Trophoblast cell (in vitro differentiated cells and primary cell): ENCODE measurements around the gene ZP2.
"Not testable (repeated sequence)": the region's sequence is repeated elsewhere in the genome, so short reads cannot be mapped to it uniquely, and the experiment has no call there.

Source experiments
- DNase-seq, 2 donors: peaks; one replicate each; pipeline ENCODE4 v3.0.0-alpha.2; 2016
- H2AFZ ChIP-seq: 2 replicates; pipeline ENCODE4 v1.6.1; 2013; ENCODE audit warnings: low read length, moderate library complexity, mild to moderate bottlenecking; ENCODE audit not compliant: insufficient read depth, poor library complexity
- H2AK5ac ChIP-seq: 2 replicates; pipeline ENCODE4 v1.6.1; 2013; ENCODE audit warnings: mild to moderate bottlenecking, low read length
- H2BK120ac ChIP-seq: 2 replicates; pipeline ENCODE4 v1.6.1; 2013; ENCODE audit warnings: low read length, mild to moderate bottlenecking, moderate library complexity; ENCODE audit not compliant: insufficient read depth, poor library complexity
- H2BK12ac ChIP-seq: 2 replicates; pipeline ENCODE4 v1.6.1; 2013; ENCODE audit warnings: mild to moderate bottlenecking, low read length, moderate library complexity
- H2BK5ac ChIP-seq: 2 replicates; pipeline ENCODE4 v1.6.1; 2013; ENCODE audit warnings: low read length, low read depth, moderate library complexity, mild to moderate bottlenecking; ENCODE audit not compliant: poor library complexity
- H3K14ac ChIP-seq: 2 replicates; pipeline ENCODE4 v1.6.1; 2013; ENCODE audit warnings: mild to moderate bottlenecking, low read length
- H3K18ac ChIP-seq: 2 replicates; pipeline ENCODE4 v1.6.1; 2013; ENCODE audit warnings: mild to moderate bottlenecking, low read length
- H3K23ac ChIP-seq: 2 replicates; pipeline ENCODE4 v1.6.1; 2013; ENCODE audit warnings: low read length
- H3K27ac ChIP-seq: 2 replicates; pipeline ENCODE4 v1.5.1; 2013; ENCODE audit warnings: low read depth, mild to moderate bottlenecking, inconsistent platforms, low read length, moderate library complexity
- H3K27me3 ChIP-seq: 2 replicates; pipeline ENCODE4 v1.6.1; 2013; ENCODE audit warnings: inconsistent platforms, mild to moderate bottlenecking, low read length, moderate library complexity; ENCODE audit not compliant: insufficient read depth
- H3K36me3 ChIP-seq, 2 experiments: 1 replicate in 1 of 2; 2 replicates in 1 of 2; pipeline ENCODE4 v1.6.1; 2013; ENCODE audit warnings: low read length in 2 of 2, mild to moderate bottlenecking in 2 of 2, moderate library complexity in 1 of 2; ENCODE audit not compliant: insufficient read depth in 2 of 2, control insufficient read depth in 1 of 2
- H3K4ac ChIP-seq: 2 replicates; pipeline ENCODE4 v1.6.1; 2013; ENCODE audit warnings: low read depth, mild to moderate bottlenecking, low read length, moderate library complexity
- H3K4me1 ChIP-seq, 2 experiments: 1 replicate in 1 of 2; 2 replicates in 1 of 2; pipeline ENCODE4 v1.6.1; 2013; ENCODE audit warnings: low read length in 2 of 2, mild to moderate bottlenecking in 2 of 2, moderate library complexity in 1 of 2; ENCODE audit not compliant: insufficient read depth in 2 of 2, control insufficient read depth in 1 of 2
- H3K4me2 ChIP-seq: 2 replicates; pipeline ENCODE4 v1.6.1; 2013; ENCODE audit warnings: inconsistent platforms, mild to moderate bottlenecking, low read length, moderate library complexity
- H3K4me3 ChIP-seq: 2 replicates; pipeline ENCODE4 v1.5.1; 2013; ENCODE audit warnings: mild to moderate bottlenecking, low read depth, low read length, inconsistent platforms
- H3K79me1 ChIP-seq: one replicate; pipeline ENCODE4 v1.6.1; 2013; ENCODE audit warnings: low read length
- H3K79me2 ChIP-seq: 2 replicates; pipeline ENCODE4 v1.6.1; 2013; ENCODE audit warnings: low read length, mild to moderate bottlenecking; ENCODE audit not compliant: control insufficient read depth, insufficient read depth, poor library complexity
- H3K9ac ChIP-seq: 2 replicates; pipeline ENCODE4 v1.6.1; 2013; ENCODE audit warnings: mild to moderate bottlenecking, low read length
- H3K9me3 ChIP-seq: 2 replicates; pipeline ENCODE4 v1.6.1; 2013; ENCODE audit warnings: low read depth, mild to moderate bottlenecking, control low read depth, inconsistent platforms, low read length; ENCODE audit not compliant: insufficient read depth
- H4K12ac ChIP-seq: 2 replicates; pipeline ENCODE4 v1.6.1; 2013; ENCODE audit warnings: low read depth, mild to moderate bottlenecking, low read length, moderate library complexity
- H4K8ac ChIP-seq: 2 replicates; pipeline ENCODE4 v1.6.1; 2013; ENCODE audit warnings: low read depth, mild to moderate bottlenecking, low read length, moderate library complexity
- H4K91ac ChIP-seq: one replicate; pipeline ENCODE4 v1.6.1; 2013; ENCODE audit warnings: low read depth, mild to moderate bottlenecking, low read length, moderate library complexity
- WGBS: extraction: QIAGEN DNeasy Blood & Tissue Kit; methylation state at CpG from one replicate; pipeline ENCODE4 v1.1.7; 2013; ENCODE audit warnings: missing lambda C conversion rate; ENCODE audit not compliant: insufficient read length, insufficient coverage; ENCODE audit errors: extremely low coverage; 5-methylcytosine and 5-hydroxymethylcytosine counted together

Gene ZP2

DNA sequence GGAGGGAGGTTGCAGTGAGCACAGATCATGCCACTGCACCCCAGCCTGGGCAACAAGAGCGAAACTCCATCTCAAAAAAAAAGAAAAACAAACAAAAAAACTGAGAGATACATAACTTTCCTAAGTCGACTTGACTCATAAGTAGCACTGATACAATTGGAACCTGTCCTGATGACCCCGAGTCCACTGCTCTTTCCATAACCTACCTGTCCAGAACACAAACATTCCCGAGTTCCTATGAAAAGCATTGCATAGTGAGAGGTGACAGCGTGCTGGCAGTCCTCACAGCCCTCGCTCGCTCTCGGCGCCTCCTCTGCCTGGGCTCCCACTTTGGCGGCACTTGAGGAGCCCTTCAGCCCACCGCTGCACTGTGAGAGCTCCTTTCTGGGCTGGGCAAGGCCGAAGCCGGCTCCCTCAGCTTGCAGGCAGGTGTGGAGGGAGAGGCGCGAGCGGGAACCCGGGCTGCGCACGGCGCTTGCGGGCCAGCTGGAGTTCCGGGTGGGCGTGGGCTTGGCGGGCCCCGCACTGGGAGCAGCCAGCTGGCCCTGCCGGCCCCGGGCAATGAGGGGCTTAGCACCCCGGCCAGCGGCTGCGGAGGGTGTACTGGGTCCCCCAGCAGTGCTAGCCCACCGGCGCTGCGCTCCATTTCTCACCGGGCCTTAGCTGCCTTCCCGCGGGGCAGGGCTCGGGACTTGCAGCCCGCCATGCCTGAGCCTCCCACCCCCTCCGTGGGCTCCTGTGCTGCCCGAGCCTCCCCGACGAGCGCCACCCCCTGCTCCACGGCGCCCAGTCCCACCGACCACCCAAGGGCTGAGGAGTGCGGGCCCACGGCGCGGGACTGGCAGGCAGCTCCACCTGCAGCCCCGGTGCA lies 59.0 kb downstream of the ZP2 start:
- H2AK5ac ChIP-seq, H3K14ac ChIP-seq, H4K8ac ChIP-seq, H2BK5ac ChIP-seq, H3K79me2 ChIP-seq, H2BK120ac ChIP-seq, H3K18ac ChIP-seq, H4K12ac ChIP-seq, H4K91ac ChIP-seq, H3K36me3 ChIP-seq, H3K4ac ChIP-seq, H3K23ac ChIP-seq, H3K79me1 ChIP-seq, H3K27me3 ChIP-seq, DNase-seq, H3K4me3 ChIP-seq, H2BK12ac ChIP-seq, H3K9ac ChIP-seq, H3K27ac ChIP-seq, H3K4me1 ChIP-seq, H2AFZ ChIP-seq, H3K9me3 ChIP-seq: not testable (repeated sequence)
- peak overlapping the region; percentile 50 for H3K4me2 ChIP-seq
- no CpG with 5 or more reads among the region's 51 CpGs for WGBS

DNA sequence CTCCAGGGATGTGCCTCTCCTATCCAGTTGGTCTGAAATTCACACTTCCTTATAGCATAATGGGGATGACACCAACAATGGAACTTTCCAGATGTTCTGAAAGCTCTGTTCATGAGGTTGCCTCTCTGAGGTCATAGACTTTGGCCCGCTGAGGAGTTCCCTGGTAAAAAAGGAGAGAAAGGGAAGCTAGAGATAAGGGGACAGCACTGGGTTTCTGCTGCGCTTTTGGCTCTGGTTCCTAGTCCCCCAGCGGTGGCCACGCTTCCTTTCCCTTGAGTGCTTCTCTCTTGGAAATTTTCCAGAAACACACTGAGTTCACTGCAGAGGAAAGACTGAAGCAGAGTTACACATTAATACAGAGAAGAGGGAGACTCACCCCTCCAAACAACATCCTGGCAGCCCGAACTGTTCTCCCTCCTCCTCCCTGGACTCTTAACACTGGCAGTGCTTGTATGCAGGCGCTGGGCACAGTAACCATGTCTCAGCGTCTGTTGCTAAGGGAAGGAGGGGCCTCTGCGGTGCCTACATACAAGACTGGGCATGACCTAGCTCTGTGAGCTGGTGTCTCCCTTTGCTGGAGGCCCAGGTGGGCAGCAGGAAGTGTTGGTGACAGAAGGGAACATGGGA lies 60.9 kb downstream of the ZP2 start, which contains the start of gene DNAH3:
DNAH3 (minus strand) TSS at position 472 of the 627 bp plus-strand sequence. CDS start 527 bp downstream, outside the sequence.
- H4K91ac ChIP-seq = no peak within 1 kb of the TSS
- no peak within 1 kb of the TSS for H2BK120ac ChIP-seq
- no peak within 1 kb of the TSS for H3K4ac ChIP-seq
- H4K8ac ChIP-seq = no peak within 1 kb of the TSS
- no CpG with 5 or more reads among the region's 8 CpGs for whole genome bisulfite sequencing
- H3K27me3 ChIP-seq = no peaks in the 10 kb centered on the region
- no peak within 1 kb of the TSS for H2BK5ac ChIP-seq
- no peak within 1 kb of the TSS for H2BK12ac ChIP-seq
- no peak within 1 kb of the TSS for H3K9ac ChIP-seq
- H3K4me3 ChIP-seq = no peak within 1 kb of the TSS
- no peaks in the 10 kb centered on the region for H3K36me3 ChIP-seq
- no peaks in the 10 kb centered on the region for H3K79me2 ChIP-seq
- no peak for DNase-seq
- H3K23ac ChIP-seq = no peak within 1 kb of the TSS
- no peaks in the 10 kb centered on the region for H3K4me1 ChIP-seq
- H2AK5ac ChIP-seq = no peak within 1 kb of the TSS
- H3K79me1 ChIP-seq = no peaks in the 10 kb centered on the region
- peaks cover 1% of the 10 kb centered on the region for H3K9me3 ChIP-seq
- H2AFZ ChIP-seq = no peak within 1 kb of the TSS
- no peak within 1 kb of the TSS for H3K4me2 ChIP-seq
- no peak within 1 kb of the TSS for H3K14ac ChIP-seq
- no peak within 1 kb of the TSS for H3K27ac ChIP-seq
- no peak within 1 kb of the TSS for H3K18ac ChIP-seq
- H4K12ac ChIP-seq = no peak within 1 kb of the TSS
